Erythroblast (primary cell): ENCODE measurements around the gene BLOC1S3.

Experiments
- DNase-seq, 2 experiments: peaks; one replicate each; lab custom pipeline; 2025; lab: John Stamatoyannopoulos, UW
- GATA1 ChIP-seq: IDR thresholded peaks from 2 replicates; pipeline ENCODE4 v1.6.1; 2011; ENCODE audit warnings: low read depth, mild to moderate bottlenecking, control low read depth, low read length, moderate library complexity
- POLR2A ChIP-seq: IDR thresholded peaks from 2 replicates; pipeline ENCODE4 v1.6.1; 2011; ENCODE audit warnings: mild to moderate bottlenecking, low read length

BLOC1S3 gene

DNA sequence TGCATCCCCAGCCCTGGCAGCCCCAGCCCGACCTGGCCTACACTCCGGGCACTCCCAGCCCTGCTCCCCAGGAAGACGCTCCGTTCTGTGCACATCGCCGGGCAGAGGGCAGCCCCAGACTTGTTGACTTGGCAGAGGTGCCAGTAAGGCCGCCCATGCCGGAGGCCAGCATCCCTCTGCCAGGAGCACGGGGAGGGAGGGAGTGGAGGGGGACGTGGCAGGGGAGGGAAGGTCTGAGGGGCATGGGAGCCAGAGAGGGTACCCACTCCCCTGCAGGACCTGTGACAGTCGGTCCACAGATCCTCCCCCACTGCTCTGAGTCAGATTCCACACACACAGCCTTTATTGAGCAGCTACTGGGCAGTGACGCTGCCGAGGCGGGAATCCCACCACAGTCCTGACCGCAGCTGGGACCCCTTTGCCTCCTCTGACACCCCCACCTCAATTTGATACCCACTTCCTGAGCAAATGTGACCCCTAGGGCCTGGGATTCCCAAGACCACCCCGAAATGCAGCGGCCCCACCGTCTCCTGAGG, 15.9 kb upstream of the BLOC1S3 start:
- DNase-seq: no peak

DNA sequence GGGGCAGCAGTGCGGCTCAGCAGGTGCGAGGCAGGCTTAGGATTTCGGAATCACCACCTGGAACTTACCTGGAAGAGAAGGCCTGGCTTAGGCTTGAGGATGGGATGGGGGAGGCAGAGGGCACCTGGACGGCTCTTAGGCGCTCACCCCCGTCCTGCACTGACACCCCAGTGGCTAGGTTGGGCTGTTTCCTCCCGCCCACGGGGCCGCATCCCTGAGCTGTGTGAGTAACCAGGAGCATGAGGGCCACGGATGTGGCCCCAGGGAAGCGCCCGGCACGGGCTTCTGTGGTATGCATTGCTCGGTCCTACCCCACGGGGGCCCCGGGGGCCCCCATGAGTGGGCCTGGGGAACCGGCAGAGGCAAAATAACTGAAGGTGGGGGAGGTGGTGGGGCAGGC, 15.4 kb upstream of the BLOC1S3 start:
- no peak for TF ChIP-seq GATA1
- no peak for TF ChIP-seq POLR2A
- no peak for DNase-seq

More for the DNA sequence above, 15.9 kb upstream of the BLOC1S3 start:
- TF ChIP-seq POLR2A: no peak
- no peak for TF ChIP-seq GATA1

GRCh38 chr19:45163751-45164460, 14.7 kb upstream of the BLOC1S3 start:
- TF ChIP-seq GATA1 (no peak), POLR2A (no peak)
- no peak for DNase-seq

DNA sequence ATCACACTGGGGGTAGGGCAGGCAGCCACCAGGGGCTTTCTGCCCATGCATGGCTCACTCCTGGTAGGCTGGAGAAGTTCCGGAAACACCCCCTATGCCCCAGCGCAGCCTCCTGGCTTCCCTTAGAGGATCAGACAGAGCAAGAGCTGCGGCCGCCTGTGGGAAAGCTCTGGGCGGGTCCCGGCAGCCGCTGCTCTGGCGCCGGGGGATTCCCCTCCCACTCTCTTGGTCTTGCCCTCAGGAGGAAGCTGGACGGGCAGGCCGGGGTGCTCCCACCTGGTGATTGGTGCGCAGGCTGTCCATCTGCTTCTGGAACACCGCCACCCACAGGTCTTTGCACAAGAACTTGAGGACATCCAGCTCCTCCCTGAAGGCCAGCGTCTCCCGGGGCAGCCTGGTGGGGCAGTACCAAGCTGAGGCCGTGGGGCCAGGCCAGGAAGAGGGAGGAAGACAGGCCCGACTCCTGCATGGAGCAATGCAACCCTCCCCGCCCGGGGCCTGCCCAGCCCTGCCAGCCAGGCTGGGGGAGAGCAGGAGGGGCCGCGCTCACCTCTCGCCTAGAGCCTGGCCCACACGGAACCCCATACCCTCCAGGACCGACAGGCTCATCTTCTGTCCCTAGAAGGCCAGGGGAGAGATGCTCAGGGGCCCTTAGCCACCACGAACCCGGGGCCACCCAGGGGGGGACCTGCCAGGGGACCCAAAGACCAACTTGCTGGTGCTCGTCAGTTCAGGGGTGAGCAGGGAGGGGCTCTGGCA, 13.8 kb upstream of the BLOC1S3 start:
- TF ChIP-seq GATA1: no peak
- peak; percentile 19 for TF ChIP-seq POLR2A
- DNase-seq: peak in 1 of 2 experiments; percentile 33

DNA sequence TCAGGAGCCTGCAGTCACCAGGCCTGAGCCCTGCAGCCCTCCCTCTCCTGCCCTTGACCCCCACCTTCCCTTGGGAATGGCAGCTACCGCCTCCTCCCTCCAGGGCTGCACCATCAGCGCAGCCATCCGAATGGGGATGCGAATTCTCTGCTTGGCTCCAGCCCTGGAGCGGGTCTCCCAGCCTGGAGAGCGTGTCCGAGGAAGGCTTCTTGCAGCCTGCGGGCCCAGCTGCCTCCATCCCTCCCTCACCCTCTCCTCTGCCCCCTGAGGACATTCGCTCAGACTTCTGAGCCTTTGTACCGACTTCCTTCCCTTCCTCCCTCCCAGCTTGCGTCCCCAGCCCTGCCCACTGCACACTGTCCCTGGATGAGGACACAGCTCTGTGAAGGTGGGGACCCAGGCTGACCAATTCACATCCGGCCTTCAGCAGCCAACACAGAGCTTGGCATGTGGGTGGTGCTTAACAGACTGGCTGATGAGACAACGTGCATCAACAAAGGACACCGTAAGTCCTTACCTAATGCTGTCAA, 11.8 kb upstream of the BLOC1S3 start:
- DNase-seq: no peak
- TF ChIP-seq POLR2A (no peak), GATA1 (no peak)

DNA sequence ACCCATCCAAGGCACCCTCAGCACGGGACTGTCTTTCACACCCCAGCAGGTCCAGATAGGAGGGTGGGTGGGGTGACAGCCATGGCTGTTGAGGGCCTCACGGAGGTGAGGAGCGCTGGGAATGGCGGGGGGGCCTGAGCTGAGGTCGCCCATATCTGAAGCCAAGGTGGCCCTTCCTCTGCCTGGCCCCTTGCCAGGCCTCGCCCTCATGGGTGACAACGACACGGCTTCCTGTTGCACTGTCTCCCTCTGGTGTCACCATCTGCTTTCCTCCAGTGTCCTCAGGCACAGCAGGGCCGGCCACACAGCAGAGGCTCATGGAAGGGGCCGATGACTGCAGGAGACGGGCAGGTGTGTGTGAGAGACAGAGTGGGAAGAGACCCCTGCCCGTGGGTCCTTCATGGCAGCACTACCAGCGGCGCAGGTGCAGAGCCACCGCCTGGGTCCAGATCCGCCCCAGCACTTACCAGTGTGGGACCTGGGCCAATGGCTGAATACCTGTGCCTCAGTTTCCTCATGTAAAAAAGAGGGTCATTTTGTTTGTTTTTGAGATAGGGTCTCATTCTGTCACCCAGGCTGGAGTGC, 9.7 kb upstream of the BLOC1S3 start:
- TF ChIP-seq GATA1: no peak
- TF ChIP-seq POLR2A: no peak
- no peak for DNase-seq

DNA sequence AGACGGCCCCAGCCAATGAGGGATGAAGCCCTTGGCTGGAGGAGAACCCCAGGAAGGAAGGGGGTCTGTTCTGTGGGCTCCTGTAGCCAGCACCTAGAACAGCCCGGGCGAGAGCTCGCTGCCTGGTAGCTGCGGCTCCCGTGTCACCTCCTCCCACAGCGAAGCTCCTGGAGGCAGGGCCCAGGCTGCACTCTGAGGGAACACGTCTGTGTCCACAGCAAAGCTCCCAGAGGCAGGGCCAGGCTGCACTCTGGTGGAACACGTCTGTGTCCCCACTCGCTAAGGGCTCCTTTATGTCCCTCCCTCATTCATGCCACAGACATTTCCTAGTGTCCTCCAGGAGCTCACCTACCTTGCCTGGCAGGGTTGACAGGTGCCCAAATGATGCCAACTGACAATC, 9.0 kb upstream of the BLOC1S3 start:
- TF ChIP-seq GATA1 (no peak), POLR2A (no peak)
- no peak for DNase-seq

DNA sequence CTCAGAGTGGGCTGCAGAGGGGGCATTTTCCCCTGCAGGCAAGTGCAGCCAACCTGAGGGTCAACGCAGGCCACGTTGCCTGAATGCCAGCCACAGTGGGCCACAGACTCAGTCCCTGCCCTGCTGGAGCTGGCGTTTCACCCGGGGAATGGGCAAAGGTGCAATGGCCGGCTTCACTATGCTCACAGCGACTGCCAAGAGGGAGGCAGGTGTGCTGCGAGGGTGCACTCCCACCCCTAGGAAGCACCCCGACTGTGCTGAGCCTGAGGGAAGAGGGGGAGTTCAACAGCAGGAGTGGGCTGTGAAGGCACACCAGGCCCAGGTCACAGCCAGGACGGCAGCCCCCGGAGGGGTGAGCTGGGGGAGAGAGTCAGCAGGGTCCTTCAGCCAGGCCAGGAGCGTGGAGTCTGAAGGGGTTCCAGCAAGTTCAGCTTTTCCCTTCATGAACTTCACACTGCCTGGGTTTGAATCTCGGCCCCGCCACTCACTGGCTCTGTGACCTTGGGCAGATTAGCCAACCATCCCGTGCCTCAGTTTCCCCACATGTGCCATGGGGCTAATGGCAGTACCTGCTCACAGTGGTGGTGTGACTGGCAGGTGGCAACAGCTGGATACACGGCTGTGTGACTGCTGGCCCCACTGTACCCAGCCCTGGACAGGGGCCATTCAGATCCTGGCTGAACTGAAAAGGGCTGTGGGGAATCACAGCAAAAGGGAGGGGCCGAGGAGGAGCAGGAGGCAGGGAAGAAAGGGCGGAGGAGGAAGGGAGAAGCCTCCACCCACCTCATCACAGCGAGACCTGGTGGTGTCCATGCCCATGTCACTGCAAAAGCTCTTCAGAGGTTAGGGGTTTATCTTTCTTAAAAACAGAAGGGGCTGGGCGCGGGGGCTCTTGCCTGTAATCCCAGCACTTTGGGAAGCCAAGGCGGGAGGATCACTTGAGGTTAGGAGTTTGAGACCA, 8.2 kb upstream of the BLOC1S3 start:
- TF ChIP-seq POLR2A (no peak), GATA1 (no peak)
- no peak for DNase-seq

GRCh38 chr19:45171211-45171623, 7.4 kb upstream of the BLOC1S3 start:
- no peak for DNase-seq
- TF ChIP-seq POLR2A (no peak), GATA1 (no peak)

DNA sequence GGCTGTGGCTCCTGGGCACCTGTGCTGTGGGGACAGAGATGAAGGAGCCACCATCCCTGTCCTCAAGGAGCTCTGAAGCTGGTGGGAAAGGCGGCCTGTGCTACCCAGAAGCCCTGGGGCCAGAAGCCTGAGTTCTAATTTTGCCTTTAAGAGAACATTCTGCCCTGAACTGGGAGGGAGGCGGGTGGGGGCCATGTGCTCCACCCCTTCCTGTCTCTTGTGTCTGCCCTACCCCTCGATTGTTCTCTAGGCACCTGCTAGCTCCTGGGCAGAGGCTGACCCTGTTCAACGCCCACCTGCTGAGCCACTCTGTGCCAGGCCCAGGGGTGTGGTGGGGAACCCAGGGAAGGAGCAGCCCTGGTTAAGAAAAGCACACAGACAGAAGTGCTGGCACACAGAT, 6.4 kb upstream of the BLOC1S3 start:
- DNase-seq: no peak
- TF ChIP-seq GATA1 (no peak), POLR2A (no peak)

DNA sequence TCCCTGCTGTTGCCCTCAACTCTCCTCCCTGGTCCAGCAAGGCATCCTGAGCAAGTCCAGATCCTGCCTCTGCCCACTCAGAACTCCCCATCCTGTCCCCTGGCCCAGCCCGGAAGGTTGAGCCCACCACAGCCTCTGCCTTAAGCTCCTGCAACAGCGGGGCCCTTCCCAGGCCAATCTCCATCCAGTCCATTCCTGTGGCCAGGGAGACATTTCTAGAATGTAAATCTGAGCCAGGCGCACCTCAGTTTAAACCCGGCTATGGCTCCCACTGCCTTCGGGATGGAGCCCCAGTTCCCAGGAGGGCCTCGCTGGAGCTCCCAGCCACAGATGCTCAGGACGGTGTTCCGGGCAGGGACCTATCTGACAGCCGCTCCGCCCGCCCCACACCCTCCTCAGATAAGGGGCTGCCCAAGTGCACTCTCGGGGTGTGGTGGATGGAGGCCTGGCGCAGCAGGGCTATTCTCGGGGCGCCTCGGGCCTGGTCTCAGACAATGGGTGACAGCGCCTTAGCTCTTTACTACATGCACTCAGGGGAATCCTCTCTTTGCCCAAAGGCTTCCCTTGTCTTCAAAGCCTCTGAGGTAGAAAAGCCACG, 5.9 kb upstream of the BLOC1S3 start:
- DNase-seq: peak; percentile 43 to 50
- TF ChIP-seq POLR2A: no peak
- no peak for TF ChIP-seq GATA1

GRCh38 chr19:45173816-45174215, 4.8 kb upstream of the BLOC1S3 start:
- TF ChIP-seq POLR2A (no peak), GATA1 (no peak)
- DNase-seq: no peak
